H1 (cell line): ENCODE measurements around the gene ZPBP. TPM values are rescaled to one million over a fixed set of nuclear protein-coding genes. Genes with fewer than 3 reads are reported as not detected.

ENCODE experiments used
- CTBP2 ChIP-seq: IDR thresholded peaks from 2 replicates; pipeline ENCODE4 v1.7.0; 2011; ENCODE audit warnings: borderline replicate concordance, mild to moderate bottlenecking, moderate library complexity, mixed read lengths, low read length; ENCODE audit not compliant: insufficient read depth, insufficient read length
- polyA plus RNA-seq, 7 experiments: library from polyadenylated mRNA; depleted of rRNA in 3 of 7; stranded (reverse) in 5 of 7; unstranded in 2 of 7; fragments of >200 nt in 5 of 7; fragments of 200-250 nt in 2 of 7; gene quantifications; 1 replicate in 5 of 7; 2 replicates in 1 of 7; 4 replicates in 1 of 7; pipeline versions ENCODE4 v1.2.1 to v1.2.3, GENCODE V29; 2011 to 2013; ENCODE audit warnings: missing spikeins in 2 of 7, mixed read lengths in 2 of 7
- total RNA-seq: library from RNA; stranded (reverse); fragmentation: NEBNext Ultra II Directional; extraction: Animal tissue kit (Norgen Biotek cat#: 25700); gene quantifications from 2 replicates; pipeline ENCODE4 v1.2.1, GENCODE V29; 2021

ZPBP gene
- total and polyA plus RNA-seq, 2 of the 8 experiments (the other 6 are each of a cell fraction or from before 2014, with no cell fraction given) = not detected

DNA sequence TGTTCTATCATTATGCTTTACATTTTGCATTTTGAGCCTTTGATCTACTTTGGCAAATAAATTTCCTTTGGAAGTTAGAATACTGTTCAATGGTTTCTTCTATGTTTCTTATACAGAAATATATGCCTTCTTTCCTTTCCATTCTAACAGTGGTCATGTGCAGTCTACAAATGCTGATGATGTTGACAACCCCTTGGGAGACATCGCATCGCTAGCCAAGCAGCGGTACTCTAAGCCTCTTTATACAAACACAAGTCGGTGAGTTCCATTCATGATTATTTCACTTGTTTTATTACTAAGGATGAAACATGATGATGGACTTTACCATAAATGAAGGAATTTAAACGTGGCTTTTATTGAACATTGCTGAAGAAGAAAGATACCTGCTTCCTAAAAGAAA is 48.1 kb upstream of the ZPBP start (continued):
- no peak for TF ChIP-seq CTBP2
- TF ChIP-seq, all 59 proteins: peak for 0
